Calu3 (cell line): Measurements from ENCODE around the gene PPP1R1A. TPM values are rescaled to one million over a fixed set of nuclear protein-coding genes. Genes with fewer than 3 reads are reported as not detected.

ENCODE experiments used
- BruUV-seq: library from RNA; stranded (reverse); fragments of 400-500 nt; replicated peaks from 2 replicates; lab custom pipeline; 2021; lab: Mats Ljungman, UMichigan
- CTCF ChIA-PET: fragments of 300-600 bp; sonication (Branson Sonifier 250); formaldehyde crosslinking; loops from one replicate; lab custom pipeline; 2022; ENCODE audit warnings: antibody characterized with exemption; lab: Charles Lee
- DNase-seq: peaks from one replicate; pipeline ENCODE4 v3.0.0; 2022
- H3K27ac Mint-ChIP-seq: one replicate; pipeline ENCODE4 v1.8.0; 2022; ENCODE audit warnings: mixed read lengths; ENCODE audit not compliant: unreplicated experiment
- H3K27me3 Mint-ChIP-seq: one replicate; pipeline ENCODE4 v1.8.0; 2022; ENCODE audit warnings: mixed read lengths; ENCODE audit not compliant: unreplicated experiment
- H3K36me3 Mint-ChIP-seq: one replicate; pipeline ENCODE4 v1.8.0; 2022; ENCODE audit warnings: mild to moderate bottlenecking, moderate library complexity, mixed read lengths; ENCODE audit not compliant: insufficient read depth, unreplicated experiment
- H3K4me1 Mint-ChIP-seq: one replicate; pipeline ENCODE4 v1.8.0; 2022; ENCODE audit warnings: mild to moderate bottlenecking, low read depth, mixed read lengths; ENCODE audit not compliant: unreplicated experiment
- H3K4me3 Mint-ChIP-seq: one replicate; pipeline ENCODE4 v1.8.0; 2022; ENCODE audit warnings: mild to moderate bottlenecking, low read depth, moderate library complexity, mixed read lengths; ENCODE audit not compliant: unreplicated experiment
- H3K9me3 Mint-ChIP-seq: one replicate; pipeline ENCODE4 v1.8.0; 2022; ENCODE audit warnings: low read depth, mixed read lengths; ENCODE audit not compliant: unreplicated experiment
- CTCF ChIP-seq: fragments of 200-600 bp; IDR thresholded peaks from one replicate; pipeline ENCODE4 v1.8.0; 2022; ENCODE audit warnings: antibody characterized with exemption; ENCODE audit not compliant: unreplicated experiment
- intact Hi-C: fragments of 100-400 bp; cut with micrococcal nuclease; formaldehyde crosslinking; loops from one replicate; pipeline ENCODE4 v1.10.0; 2022; ENCODE audit not compliant: unreplicated experiment
- total RNA-seq: library from RNA; stranded (reverse); gene quantifications from 2 replicates; pipeline ENCODE4 v1.2.3, GENCODE V29; 2022

Gene PPP1R1A
- total RNA-seq, 1 experiment from 2014 or later, result 0.26 TPM

DNA sequence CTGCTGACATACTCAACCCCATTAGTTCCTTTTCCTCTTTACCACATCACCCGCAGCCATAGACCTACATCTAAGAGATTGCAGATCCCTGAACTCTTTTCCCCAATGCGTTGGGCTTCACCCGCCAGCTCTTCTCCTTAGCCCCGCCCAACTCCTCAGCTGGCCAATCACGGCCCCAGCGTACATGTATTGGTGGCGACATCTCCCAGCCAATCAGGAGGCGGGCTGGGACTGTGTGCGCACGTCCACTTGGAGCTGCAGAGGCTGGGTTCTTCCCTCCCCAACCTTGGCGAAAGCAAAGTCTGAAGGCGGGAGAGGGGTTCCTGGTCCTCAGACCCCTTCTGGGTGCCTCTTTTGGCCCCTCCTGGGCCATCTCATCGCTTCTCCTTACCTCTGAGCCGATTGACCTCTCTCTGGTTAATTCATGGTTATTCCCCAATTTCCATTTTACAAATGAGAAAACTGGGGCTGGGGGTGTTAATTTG, 28.0 kb downstream of the PPP1R1A start:
- H3K27me3 Mint-ChIP-seq, result peaks cover 62% of the 10 kb centered on the region
- peak overlapping the region; percentile 2 for H3K4me3 Mint-ChIP-seq
- peaks cover 8% of the 10 kb centered on the region for H3K4me1 Mint-ChIP-seq
- DNase-seq, result peak; percentile 45
- intact Hi-C loops, result no loop called here
- no TSS peak for BruUV-seq
- no peaks in the 10 kb centered on the region for H3K9me3 Mint-ChIP-seq
- H3K36me3 Mint-ChIP-seq, result no peaks in the 10 kb centered on the region
- CTCF ChIA-PET, result no interaction called here
- TF ChIP-seq CTCF, result no peak
- no peak overlapping the region for H3K27ac Mint-ChIP-seq

DNA sequence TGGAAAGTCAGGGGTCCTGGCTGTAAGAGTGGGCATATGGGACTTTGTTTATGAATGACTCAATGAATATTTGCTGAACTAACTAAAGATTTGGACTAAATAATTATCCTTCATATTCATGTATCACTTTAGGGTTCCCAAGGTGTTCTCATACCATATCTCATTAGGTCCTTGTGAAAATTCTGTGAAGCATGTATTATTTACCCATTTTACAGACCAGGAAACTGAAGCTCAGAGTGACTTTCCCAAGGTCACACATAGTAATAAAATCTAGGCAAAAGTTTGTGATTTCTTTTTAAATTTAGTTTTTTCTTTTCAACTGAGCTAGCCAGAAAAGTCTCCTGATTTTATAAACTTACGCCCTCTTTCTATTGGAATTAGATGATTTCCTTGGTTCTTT, 29.7 kb downstream of the PPP1R1A start:
- intact Hi-C loops, result no loop called here
- CTCF ChIA-PET, result no interaction called here
- no peak overlapping the region for H3K4me3 Mint-ChIP-seq

GRCh38 chr12:54558311-54558710, 30.1 kb downstream of the PPP1R1A start:
- H3K4me1 Mint-ChIP-seq, result peaks cover 8% of the 10 kb centered on the region
- H3K36me3 Mint-ChIP-seq, result no peaks in the 10 kb centered on the region
- TF ChIP-seq CTCF, result no peak
- H3K4me3 Mint-ChIP-seq, result no peak overlapping the region
- no peak for DNase-seq
- intact Hi-C loops, result no loop called here
- CTCF ChIA-PET, result no interaction called here
- H3K9me3 Mint-ChIP-seq, result no peaks in the 10 kb centered on the region
- H3K27ac Mint-ChIP-seq, result no peak overlapping the region
- H3K27me3 Mint-ChIP-seq, result peaks cover 45% of the 10 kb centered on the region
- no TSS peak for BruUV-seq

More for the DNA sequence above, 29.7 kb downstream of the PPP1R1A start:
- Mint-ChIP-seq H3K9me3 (no peaks in the 10 kb centered on the region), H3K27ac (no peak overlapping the region), H3K36me3 (no peaks in the 10 kb centered on the region), H3K27me3 (peaks cover 50% of the 10 kb centered on the region), H3K4me1 (peaks cover 8% of the 10 kb centered on the region)
- no peak for DNase-seq
- no TSS peak for BruUV-seq
- no peak for TF ChIP-seq CTCF

DNA sequence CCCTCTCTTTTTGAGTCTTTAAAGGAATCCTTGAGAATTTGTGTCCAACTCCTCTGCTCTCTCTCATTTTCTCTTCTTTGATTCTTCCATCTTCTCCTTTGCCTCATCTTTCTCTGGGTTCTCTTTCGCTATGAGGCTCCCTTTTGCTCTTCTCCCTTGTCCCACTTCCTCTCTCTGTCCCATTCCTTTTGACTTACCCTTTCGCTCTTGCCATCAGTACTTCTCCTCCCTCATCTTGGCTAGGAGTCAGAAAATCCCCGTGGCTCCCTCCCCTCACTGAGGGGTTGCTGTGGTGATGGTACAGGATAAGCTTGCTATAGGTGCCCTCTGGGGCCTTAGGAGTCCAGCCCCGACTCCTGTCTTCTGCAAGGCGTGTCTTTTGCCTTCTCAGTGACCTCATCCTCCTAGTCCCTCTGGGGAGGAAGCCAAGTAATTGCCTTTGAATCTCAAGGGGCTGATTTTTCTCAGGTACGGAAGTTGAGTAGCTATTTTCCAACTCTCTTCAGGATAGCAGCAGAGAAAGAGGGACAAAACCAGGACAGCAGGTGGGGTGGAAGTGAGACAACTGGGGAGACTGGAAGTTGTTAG, 32.7 kb downstream of the PPP1R1A start:
- Mint-ChIP-seq H3K4me3 (no peak overlapping the region), H3K36me3 (no peaks in the 10 kb centered on the region), H3K4me1 (peaks cover 8% of the 10 kb centered on the region), H3K27ac (no peak overlapping the region), H3K27me3 (peaks cover 20% of the 10 kb centered on the region), H3K9me3 (no peaks in the 10 kb centered on the region)
- TF ChIP-seq CTCF, result no peak
- DNase-seq, result no peak
- CTCF ChIA-PET, result no interaction called here
- BruUV-seq, result no TSS peak
- intact Hi-C loops, result no loop called here
